T1000 (cell line): ENCODE results near the gene PHF14.

Experiments used
- DNase-seq: peaks from one replicate; lab custom pipeline; 2025; ENCODE audit warnings: mixed read lengths; lab: John Stamatoyannopoulos, UW

Gene PHF14

GRCh38 chr7:11175887-11176286, 202.2 kb downstream of the PHF14 start:
- DNase-seq, result no peak

GRCh38 chr7:11176985-11177555, 203.4 kb downstream of the PHF14 start:
- DNase-seq, result no peak

GRCh38 chr7:11177793-11178192, 204.1 kb downstream of the PHF14 start:
- DNase-seq, result no peak

- no peak for DNase-seq
Measured at GRCh38 chr7:11181590-11181989, 207.9 kb downstream of the PHF14 start.

- no peak for DNase-seq
Measured at GRCh38 chr7:11182736-11183135, 209.1 kb downstream of the PHF14 start.

- DNase-seq, result no peak
Measured at GRCh38 chr7:11185179-11185815, 211.6 kb downstream of the PHF14 start.

GRCh38 chr7:11188529-11189310, 215.0 kb downstream of the PHF14 start:
- no peak for DNase-seq

- DNase-seq, result no peak
Measured at GRCh38 chr7:11191081-11191480, 217.4 kb downstream of the PHF14 start.

GRCh38 chr7:11191574-11192220, 218.0 kb downstream of the PHF14 start:
- DNase-seq, result no peak

GRCh38 chr7:11192506-11192905, 218.8 kb downstream of the PHF14 start:
- DNase-seq, result no peak

- no peak for DNase-seq
Measured at GRCh38 chr7:11193131-11193867, 219.6 kb downstream of the PHF14 start.

GRCh38 chr7:11193888-11194287, 220.2 kb downstream of the PHF14 start:
- DNase-seq, result no peak

GRCh38 chr7:11194492-11194891, 220.8 kb downstream of the PHF14 start:
- no peak for DNase-seq

- no peak for DNase-seq
Measured at GRCh38 chr7:11195502-11195901, 221.8 kb downstream of the PHF14 start.

- no peak for DNase-seq
Measured at GRCh38 chr7:11196143-11196542, 222.5 kb downstream of the PHF14 start.

GRCh38 chr7:11203224-11203623, 229.6 kb downstream of the PHF14 start:
- DNase-seq, result no peak

- no peak for DNase-seq
Measured at GRCh38 chr7:11203683-11204082, 230.0 kb downstream of the PHF14 start.

- DNase-seq, result no peak
Measured at GRCh38 chr7:11206177-11206899, 232.7 kb downstream of the PHF14 start.

GRCh38 chr7:11207565-11207964, 233.9 kb downstream of the PHF14 start:
- DNase-seq, result no peak

- no peak for DNase-seq
Measured at GRCh38 chr7:11208883-11209465, 235.3 kb downstream of the PHF14 start.

- no peak for DNase-seq
Measured at GRCh38 chr7:11210374-11210773, 236.7 kb downstream of the PHF14 start.
